SKM-1 treated with dmso at 0.1 percent for 144 hours (cell line): Measurements from ENCODE around the gene EML4.
A peak's percentile ranks its signal among the peaks of the same experiment; 100 is the strongest.

Experiments used
- DNase-seq: peaks from one replicate; lab custom pipeline; 2025; ENCODE audit not compliant: unreplicated experiment; lab: John Stamatoyannopoulos, UW

Gene EML4

GRCh38 chr2:42192652-42193566 is 23.8 kb downstream of the EML4 start:
- no peak for DNase-seq

DNA sequence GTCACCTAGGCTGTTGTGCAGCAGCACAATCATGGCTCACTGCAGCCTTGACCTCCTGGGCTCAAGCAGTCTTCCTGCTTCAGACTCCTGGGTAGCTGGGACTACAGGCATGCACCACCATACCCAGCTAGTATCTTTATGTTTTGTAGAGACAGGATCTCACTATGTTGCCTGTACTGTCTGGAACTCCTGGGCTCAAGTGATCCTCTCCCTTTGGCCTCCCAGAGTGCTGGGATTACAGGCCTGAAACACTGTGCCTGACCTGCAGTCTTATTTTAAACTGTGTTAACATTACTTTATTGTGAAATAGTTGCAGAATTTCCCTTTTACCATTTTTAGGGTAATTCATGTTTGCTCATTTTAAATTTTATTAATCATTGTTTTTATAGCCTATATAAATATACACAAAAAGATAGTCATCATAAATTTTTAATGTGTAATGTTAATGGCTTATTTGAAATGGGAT is 24.6 kb downstream of the EML4 start:
- DNase-seq = no peak

GRCh38 chr2:42194428-42194827 is 25.3 kb downstream of the EML4 start:
- DNase-seq = no peak

- no peak for DNase-seq
Observed at GRCh38 chr2:42195559-42195958, 26.4 kb downstream of the EML4 start.

- DNase-seq = no peak
Observed at GRCh38 chr2:42196070-42196402, 26.9 kb downstream of the EML4 start.

DNA sequence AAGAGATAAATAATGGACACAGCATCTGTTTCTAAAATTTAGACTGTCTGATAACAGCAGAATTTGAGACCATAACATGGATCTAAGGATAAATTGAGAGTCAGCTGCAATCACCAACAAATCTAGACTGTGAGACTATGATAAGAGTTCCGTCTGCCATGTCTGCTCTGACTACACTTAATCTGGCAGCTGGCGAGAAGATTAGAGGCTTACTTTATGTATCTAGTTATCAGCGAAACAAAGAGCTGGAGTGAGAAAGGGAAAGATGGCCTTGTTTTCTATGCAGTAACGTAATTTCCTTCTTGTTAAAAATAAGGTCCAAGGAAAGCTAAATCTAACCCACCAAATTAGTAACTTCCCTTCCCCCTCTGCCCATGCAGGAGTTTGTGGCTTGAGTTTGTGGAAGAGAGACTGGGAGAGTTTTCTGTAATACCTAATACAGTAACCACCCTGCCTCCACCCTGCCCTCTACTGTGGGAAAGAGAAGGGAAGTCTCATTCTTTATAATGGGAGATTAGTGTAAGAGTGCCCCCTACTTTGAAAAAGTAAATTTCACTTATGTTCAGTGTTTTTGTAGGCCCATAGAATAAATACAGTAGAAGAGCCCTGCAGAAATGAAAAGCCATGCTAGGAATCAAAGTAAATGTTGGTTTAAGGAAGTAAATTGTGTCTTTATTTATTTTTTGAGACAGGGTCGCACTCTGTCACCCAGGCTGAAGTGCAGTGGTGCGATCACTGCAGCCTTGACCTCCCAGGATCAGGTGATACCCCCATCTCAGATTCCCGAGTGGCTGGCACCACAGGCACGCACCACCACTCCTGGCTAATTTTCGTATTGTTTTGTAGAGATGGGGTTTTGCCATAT is 27.5 kb downstream of the EML4 start:
- DNase-seq = peak; percentile 81

GRCh38 chr2:42197792-42198191 is 28.6 kb downstream of the EML4 start:
- no peak for DNase-seq

GRCh38 chr2:42198466-42198865 is 29.3 kb downstream of the EML4 start:
- no peak for DNase-seq

GRCh38 chr2:42199002-42199401 is 29.8 kb downstream of the EML4 start:
- no peak for DNase-seq

DNA sequence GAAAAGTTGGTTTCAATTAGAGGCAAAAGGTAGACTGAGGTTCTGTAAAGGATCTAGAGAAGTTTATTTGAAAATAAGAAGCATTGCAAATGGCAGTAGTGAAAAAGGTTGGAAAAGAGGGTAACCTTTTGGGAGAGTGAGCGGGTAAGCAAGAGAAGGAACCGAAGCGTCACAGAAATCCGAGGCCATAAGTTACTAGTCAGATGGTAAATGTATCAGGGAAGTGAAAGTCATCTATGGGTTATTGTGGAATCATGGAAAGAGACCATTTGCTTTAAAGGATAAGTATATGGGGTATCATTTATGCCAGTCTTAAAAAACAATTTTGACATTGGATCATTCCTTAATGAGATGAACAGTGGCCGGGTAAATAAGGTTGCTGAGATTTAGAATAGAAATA is 30.5 kb downstream of the EML4 start:
- DNase-seq = no peak

GRCh38 chr2:42200926-42201855 is 32.0 kb downstream of the EML4 start:
- DNase-seq = no peak

DNA sequence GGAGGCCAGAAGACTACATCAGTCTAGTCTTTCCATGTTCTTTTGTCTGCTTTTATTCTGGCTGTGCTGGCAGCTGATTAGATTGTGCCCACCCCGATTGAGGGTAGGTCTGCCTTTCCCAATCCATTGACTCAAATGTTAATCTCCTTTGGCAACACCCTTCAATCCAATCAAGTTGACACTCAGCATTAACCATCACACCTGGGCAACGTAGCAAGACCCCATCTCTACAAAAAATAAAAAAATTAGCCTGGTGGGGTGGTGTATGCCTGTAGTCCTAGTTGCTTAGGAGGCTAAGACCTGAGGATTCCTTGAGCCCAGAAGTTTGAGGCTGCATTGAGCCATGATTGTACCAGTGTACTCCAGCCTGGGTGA is 33.5 kb downstream of the EML4 start:
- no peak for DNase-seq

- DNase-seq = no peak
Observed at GRCh38 chr2:42203792-42204191, 34.6 kb downstream of the EML4 start.

- DNase-seq = no peak
Observed at GRCh38 chr2:42205337-42205736, 36.2 kb downstream of the EML4 start.

DNA sequence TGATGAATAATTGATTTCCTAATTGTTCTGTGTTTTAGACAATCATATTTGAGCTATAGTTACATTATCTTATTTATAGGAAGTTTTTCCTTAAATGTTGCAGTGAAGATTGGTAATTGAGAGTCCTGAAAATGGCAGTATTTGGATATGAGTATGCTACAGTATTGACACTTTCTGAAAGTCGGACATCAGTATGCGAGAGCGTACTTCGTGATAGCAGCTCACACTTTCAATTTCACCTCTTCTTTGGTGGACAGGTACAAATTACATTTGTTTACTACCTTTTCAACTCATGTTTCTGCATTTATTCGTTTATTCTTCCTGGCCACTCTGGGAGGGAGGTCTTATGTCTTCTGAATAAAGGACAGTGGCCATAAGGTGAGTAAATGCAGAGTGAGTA is 38.7 kb downstream of the EML4 start:
- no peak for DNase-seq

DNA sequence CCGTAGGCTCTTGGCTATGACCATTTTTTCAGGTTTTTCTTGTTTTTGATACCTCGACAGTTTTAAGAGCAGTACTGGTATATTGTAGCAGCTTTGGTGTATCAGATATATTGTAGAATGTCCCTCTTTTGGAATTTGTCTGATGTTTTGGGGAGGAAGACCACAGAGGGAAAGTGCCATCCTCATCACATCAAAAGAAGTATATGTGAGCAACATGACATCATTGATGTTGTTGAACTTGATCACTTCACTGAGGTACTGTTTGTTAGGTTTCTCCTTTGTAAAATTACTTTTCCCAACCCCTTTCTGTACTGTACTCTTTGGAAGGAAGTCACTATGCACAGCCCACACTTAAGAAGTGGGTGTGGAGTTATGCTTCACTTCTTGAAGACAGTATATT is 41.0 kb downstream of the EML4 start:
- DNase-seq = no peak

GRCh38 chr2:42211291-42211690 is 42.1 kb downstream of the EML4 start:
- DNase-seq = no peak

DNA sequence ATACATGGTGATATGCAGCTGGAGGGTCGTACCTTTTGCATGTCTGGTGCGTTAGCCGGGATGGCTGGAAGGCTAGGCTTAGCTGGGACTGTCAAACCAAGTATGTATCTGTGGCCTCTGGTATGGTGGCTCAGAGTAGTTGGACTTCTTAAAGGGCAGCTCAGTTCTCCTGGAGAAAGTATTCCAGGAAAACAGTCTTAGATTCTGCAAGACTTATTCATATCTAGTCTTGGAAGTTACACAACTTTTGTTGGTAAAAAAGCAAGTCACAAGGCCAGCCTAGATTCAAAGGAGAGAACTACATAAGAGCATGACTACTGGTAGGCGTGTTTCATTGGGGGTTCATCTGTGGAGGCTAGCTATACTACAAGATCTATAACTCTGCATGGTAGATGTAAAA is 45.5 kb downstream of the EML4 start:
- no peak for DNase-seq

- peak; percentile 41 for DNase-seq
Observed at GRCh38 chr2:42216694-42217093, 47.5 kb downstream of the EML4 start.

DNA sequence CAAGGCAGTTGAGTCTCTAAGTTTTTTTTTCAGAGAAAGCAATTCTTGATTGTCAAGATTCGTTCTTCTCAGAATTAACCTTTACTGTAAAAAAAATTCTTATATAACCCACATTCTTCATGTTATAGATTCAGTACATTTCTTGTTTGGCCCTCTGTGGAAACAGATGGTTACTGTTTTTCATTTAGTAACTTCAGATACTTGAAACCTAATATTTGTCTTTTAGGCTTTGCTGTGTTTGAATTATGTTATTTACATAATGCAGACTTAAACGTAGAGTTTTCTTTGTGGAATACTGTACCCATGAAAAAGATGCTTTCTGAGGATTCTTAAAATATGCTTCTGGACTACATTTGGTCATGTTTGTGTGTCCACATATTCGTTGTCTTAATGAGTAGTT is 48.2 kb downstream of the EML4 start:
- no peak for DNase-seq

GRCh38 chr2:42217914-42218313 is 48.8 kb downstream of the EML4 start:
- no peak for DNase-seq
